Neural cell (in vitro differentiated cells): ENCODE results near the gene FEN1.

Source experiments
- EP300 ChIP-seq: fragments of 450-650 bp; conservative IDR thresholded peaks from 2 replicates; pipeline ENCODE4 v1.6.1; 2014; ENCODE audit warnings: antibody characterized with exemption, mild to moderate bottlenecking, moderate library complexity; ENCODE audit not compliant: poor library complexity, severe bottlenecking
- EZH2 ChIP-seq: fragments of 200-600, 300-800 bp; shearing (Covaris generic), sonication (generic); IDR thresholded peaks from 2 replicates; pipeline ENCODE4 v1.6.1; 2014; ENCODE audit warnings: antibody characterized with exemption, low read length, borderline replicate concordance, mild to moderate bottlenecking; ENCODE audit not compliant: insufficient read depth, poor library complexity, severe bottlenecking
- MXI1 ChIP-seq: fragments of 450-650 bp; conservative IDR thresholded peaks from 2 replicates; pipeline ENCODE4 v1.6.1; 2014; ENCODE audit warnings: antibody characterized with exemption, mild to moderate bottlenecking; ENCODE audit not compliant: poor library complexity, severe bottlenecking
- POLR2AphosphoS5 ChIP-seq: IDR thresholded peaks from 2 replicates; pipeline ENCODE4 v1.6.1; 2012
- RAD21 ChIP-seq: fragments of 450-650 bp; conservative IDR thresholded peaks from 2 replicates; pipeline ENCODE4 v1.6.1; 2014; ENCODE audit warnings: antibody characterized with exemption, mild to moderate bottlenecking, moderate library complexity
- SMC3 ChIP-seq: fragments of 450-650 bp; conservative IDR thresholded peaks from 2 replicates; pipeline ENCODE4 v1.6.1; 2014; ENCODE audit warnings: antibody characterized with exemption, mild to moderate bottlenecking, moderate library complexity; ENCODE audit not compliant: poor library complexity
- TAF1 ChIP-seq: IDR thresholded peaks from 2 replicates; pipeline ENCODE4 v1.6.1; 2012; ENCODE audit warnings: low read depth
- TF ChIP-seq, protein P1 (sequence below): fragments of 450-650 bp; IDR thresholded peaks from 2 replicates; pipeline ENCODE4 v1.5.1; 2014; ENCODE audit warnings: antibody characterized with exemption, mild to moderate bottlenecking, moderate library complexity; ENCODE audit not compliant: poor library complexity, severe bottlenecking
- TF ChIP-seq, protein P2 (sequence below): IDR thresholded peaks from 2 replicates; pipeline ENCODE4 v1.6.1; 2012; ENCODE audit warnings: borderline replicate concordance

DNA sequence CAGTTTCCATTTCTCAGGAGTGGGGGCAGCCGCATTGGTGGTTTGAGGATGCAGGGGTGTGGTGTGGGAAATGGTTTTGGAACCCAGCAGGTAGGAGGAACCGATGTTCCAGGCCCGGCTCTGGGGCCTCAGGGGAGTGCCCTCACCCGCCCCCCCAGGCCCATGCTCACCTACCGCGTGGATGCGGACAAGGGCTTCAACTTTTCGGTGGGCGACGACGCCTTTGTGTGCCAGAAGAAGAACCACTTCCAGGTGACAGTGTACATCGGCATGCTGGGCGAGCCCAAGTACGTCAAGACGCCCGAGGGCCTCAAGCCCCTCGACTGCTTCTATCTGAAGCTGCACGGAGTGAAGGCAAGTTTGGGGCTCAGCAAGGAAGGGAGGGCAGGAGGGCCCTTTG, 18.9 kb upstream of the FEN1 start:
- TF ChIP-seq RAD21 (no peak), EZH2 (no peak), POLR2AphosphoS5 (no peak), SMC3 (no peak), MXI1 (no peak), EP300 (no peak), TAF1 (no peak)
- TF ChIP-seq, protein P1, sequence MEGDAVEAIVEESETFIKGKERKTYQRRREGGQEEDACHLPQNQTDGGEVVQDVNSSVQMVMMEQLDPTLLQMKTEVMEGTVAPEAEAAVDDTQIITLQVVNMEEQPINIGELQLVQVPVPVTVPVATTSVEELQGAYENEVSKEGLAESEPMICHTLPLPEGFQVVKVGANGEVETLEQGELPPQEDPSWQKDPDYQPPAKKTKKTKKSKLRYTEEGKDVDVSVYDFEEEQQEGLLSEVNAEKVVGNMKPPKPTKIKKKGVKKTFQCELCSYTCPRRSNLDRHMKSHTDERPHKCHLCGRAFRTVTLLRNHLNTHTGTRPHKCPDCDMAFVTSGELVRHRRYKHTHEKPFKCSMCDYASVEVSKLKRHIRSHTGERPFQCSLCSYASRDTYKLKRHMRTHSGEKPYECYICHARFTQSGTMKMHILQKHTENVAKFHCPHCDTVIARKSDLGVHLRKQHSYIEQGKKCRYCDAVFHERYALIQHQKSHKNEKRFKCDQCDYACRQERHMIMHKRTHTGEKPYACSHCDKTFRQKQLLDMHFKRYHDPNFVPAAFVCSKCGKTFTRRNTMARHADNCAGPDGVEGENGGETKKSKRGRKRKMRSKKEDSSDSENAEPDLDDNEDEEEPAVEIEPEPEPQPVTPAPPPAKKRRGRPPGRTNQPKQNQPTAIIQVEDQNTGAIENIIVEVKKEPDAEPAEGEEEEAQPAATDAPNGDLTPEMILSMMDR: no peak
- TF ChIP-seq, protein P2, sequence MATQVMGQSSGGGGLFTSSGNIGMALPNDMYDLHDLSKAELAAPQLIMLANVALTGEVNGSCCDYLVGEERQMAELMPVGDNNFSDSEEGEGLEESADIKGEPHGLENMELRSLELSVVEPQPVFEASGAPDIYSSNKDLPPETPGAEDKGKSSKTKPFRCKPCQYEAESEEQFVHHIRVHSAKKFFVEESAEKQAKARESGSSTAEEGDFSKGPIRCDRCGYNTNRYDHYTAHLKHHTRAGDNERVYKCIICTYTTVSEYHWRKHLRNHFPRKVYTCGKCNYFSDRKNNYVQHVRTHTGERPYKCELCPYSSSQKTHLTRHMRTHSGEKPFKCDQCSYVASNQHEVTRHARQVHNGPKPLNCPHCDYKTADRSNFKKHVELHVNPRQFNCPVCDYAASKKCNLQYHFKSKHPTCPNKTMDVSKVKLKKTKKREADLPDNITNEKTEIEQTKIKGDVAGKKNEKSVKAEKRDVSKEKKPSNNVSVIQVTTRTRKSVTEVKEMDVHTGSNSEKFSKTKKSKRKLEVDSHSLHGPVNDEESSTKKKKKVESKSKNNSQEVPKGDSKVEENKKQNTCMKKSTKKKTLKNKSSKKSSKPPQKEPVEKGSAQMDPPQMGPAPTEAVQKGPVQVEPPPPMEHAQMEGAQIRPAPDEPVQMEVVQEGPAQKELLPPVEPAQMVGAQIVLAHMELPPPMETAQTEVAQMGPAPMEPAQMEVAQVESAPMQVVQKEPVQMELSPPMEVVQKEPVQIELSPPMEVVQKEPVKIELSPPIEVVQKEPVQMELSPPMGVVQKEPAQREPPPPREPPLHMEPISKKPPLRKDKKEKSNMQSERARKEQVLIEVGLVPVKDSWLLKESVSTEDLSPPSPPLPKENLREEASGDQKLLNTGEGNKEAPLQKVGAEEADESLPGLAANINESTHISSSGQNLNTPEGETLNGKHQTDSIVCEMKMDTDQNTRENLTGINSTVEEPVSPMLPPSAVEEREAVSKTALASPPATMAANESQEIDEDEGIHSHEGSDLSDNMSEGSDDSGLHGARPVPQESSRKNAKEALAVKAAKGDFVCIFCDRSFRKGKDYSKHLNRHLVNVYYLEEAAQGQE: no peak
